Measurements from ENCODE around the gene JAZF1. TPM values are rescaled to one million over a fixed set of nuclear protein-coding genes. Genes with fewer than 3 reads are reported as not detected.

JAZF1 gene
- 2.8 TPM in 2 replicates for total RNA-seq

DNA sequence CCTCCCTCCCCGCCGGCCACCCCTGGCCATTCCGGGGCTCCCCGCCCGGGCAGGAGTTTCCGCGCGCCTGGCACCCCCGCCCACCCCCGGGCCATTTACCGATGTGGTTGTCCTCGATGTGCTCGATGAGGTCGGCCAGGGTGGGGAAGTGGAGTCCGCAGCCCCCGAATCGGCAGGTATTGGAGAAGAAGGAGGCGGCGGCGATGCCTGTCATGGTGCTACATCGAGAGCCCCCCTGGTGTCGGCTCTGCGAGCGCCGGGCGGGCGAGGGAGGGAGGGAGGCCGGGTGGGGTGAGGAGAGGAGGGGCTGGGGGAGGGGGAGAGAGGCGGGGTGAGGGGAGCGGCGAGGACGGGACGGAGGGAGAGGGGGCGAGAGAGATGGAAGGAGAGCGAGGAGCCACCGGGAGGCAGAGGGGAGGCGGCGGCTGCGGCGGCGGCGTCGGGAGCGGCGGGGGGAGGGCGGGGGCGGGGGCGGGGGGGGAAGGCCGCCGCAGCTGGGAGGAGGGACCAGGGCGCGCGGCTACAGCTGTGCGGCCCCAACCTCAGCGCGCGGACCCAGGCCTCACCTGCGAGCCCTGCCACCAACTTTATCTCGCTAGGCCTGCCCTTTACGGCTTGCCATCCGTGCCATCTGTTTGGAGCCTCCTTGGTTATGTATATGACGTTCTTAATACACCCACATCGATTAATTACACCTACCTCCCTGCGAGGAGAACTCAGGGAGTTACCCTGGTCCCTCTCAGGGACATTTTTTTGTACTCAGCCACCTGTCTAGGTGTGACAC, at the start of gene JAZF1:
TSS of gene JAZF1 (minus strand) at position 432 of the 784 bp plus-strand sequence.
- peak in 1 of 2 donors; percentile 51 for DNase-seq (ENCODE audit: low read depth in 2 of 2)

DNA sequence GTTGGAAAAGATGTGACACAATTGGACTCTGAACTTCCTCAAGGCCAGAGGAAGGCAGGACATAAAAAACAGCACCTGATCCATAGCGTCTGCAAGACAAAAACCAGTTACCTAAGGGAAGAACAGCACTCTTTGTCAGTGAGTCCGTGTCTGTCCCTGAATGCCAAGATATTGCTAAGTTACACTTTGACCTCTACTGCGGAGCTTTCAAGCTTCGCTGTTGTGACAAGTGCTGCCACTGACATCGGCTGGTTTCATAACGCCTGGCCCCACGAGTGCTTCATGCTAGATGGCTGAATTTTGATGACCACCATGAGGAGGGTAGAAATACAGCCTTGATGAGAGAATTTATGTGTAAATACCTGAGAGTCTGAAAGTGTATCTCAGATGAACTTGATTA, 49.7 kb upstream of the JAZF1 start:
- DNase-seq (ENCODE audit: low read depth in 2 of 2), result no peak

DNA sequence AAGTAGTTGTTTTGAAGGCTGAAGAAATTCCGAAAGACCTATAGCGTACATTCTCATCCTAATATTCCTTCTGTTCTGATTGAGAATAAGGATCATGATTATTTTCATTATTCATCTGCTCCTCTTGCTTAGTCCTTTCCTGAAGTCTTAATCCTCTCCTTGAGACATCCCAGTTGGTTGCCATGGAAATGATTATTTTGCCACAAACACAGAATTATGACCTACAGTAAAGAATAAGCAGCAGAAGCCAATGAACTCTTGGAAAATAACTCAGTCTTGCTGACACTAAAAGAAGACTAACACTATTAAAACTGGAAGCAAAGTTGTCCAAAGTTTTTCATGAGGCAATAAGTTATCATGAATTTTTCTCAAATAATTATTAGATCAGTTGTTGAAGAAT, 47.8 kb upstream of the JAZF1 start:
- DNase-seq (ENCODE audit: low read depth in 2 of 2), result no peak

DNA sequence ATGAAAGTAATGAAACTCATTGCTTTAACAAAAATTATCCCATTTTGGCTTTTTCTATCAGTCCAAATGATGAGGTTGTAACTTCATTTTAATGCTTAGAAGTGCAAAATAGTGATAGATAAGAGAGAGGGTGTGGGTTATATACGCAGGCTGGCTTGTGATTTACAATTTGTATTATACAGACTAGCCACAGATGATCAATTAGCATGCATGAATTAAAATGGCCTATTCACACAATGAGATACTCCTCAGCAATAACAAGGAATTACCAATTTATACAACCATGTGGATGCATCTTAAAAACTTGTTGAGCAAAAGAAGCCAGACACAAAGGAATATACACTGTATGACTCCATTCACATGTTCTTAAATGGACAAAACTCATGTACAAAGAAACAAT, 45.4 kb upstream of the JAZF1 start:
- no peak for DNase-seq (ENCODE audit: low read depth in 2 of 2)

DNA sequence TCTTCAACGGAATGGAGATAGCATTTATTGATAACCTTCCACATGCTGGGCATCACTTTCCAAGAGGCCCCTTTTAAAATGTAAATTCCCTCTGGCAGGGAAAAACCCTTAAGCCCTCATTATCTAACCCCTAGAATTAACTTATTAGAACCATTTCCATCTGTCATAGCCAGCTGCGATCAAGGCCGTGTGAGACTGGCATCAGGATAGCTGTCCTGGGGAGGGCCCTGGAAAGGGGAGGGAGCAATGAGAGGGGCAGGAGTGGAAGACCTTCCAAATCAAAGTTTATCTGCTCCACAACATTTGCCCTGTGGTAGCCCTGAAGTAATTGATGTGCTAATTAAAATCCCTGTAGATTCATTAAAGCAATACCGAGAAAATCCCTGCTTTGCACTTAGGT, 45.0 kb upstream of the JAZF1 start:
- DNase-seq (ENCODE audit: low read depth in 2 of 2), result no peak

DNA sequence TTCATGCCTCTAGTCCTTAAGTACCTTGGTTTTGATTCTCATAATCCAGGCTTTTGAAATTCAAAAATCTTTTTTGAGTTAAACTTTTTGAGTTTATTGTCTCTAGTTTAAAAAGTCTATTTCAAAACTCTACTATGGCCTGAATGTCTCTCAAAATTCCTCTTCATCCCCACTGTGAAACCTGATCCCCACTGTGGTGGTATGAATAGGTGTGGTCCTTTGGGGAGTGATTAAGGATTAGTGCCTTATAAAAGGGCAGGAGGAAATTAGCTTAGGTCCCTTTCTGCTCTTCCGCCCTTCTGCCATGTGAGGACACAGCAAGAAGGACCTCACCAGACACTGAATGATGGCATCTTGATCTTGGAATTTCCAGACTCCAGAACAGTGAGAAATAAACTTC, 44.1 kb upstream of the JAZF1 start:
- no peak for DNase-seq (ENCODE audit: low read depth in 2 of 2)

DNA sequence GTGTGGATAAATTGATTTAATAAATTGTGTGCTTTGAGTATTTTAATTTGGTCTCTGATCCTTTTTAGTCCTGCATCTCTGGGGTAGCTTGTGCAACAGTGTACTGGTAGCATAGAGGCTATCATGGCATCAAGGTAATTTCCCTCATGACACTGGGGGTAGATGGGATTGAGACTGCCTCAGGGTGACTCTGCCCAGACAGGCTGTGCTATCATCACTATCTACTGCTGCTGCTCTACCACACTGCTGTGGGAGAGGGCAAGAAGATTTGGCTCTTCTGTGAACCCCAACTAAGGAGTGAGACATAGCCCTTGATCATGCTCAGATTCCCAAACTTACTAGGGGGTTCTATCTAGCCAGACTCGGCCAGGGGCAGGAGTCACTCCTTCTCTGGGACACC, 43.6 kb upstream of the JAZF1 start:
- no peak for DNase-seq (ENCODE audit: low read depth in 2 of 2)

DNA sequence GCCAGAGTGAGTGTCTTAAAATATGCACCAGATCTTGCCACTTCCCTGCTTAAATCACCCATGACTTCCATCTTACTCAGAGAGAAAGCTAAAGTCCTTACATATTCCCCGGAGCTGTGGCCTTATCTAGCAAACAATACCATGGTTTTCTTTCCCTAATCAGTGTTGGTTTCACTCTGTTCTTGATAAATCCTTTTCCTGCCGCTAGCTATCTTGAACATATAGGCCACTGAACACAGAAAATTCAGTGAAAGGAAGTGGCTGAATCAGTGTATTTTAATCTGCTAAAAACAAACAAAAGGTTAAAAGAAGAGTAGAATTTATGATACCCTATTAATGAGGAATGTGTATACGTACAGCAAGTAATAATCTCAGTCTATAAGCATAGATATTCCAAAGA, 42.0 kb upstream of the JAZF1 start:
- DNase-seq (ENCODE audit: low read depth in 2 of 2), result no peak

DNA sequence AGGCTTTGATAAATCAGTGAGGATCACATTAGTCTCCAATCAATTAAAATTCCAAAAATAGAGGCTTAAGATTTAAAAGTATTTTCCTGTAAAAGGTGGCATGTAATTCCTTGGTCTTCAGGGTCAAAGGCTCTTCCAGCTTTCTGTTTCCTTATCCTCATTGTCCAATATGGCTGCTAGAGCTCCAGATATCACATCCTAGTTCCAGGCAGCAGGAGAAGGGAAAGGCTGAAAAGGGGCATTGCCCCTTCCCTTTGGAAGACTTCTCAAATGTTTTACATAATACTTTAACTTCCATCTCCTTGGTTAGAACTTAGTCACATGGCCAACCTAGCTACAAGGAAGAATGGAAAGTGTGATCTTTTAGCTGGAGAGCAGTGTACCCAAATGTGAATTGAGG, 39.2 kb upstream of the JAZF1 start:
- DNase-seq (ENCODE audit: low read depth in 2 of 2), result no peak

DNA sequence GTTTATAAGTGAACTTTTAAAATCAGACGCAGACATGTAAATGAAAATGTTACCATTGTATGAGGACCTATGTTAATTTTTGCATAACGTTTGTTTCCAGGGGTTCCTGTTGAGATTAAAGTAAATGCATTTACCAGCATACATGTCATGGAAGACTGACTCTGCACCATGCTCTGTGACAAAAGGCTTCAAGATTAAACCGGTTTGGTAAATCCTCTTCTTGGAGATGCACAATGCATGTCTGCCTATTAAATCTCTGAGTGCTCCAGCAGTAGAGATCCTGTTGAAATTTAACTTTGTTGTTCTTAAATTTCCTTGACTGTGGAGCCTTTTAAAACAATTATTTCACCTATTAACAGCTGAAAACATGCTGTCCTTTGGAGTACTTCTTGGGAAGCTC, 36.5 kb upstream of the JAZF1 start:
- DNase-seq (ENCODE audit: low read depth in 2 of 2), result no peak

DNA sequence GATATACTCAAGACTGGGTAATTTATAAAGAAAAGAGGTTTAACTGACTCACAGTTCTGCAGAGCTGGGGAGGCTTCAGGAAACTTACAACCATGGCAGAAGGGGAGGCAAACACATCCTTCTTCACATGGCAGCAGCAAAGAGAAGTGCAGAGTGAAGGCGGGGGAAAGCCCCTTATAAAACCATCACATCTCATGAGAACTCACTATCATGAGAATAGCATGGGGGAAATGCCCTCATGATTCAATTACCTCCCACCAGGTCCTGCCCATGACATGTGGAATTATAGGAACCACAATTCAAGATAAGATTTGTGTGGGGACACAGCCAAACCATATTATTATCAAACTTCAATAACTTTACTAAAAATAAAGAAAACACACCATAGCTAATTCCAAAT, 30.4 kb upstream of the JAZF1 start:
- no peak for DNase-seq (ENCODE audit: low read depth in 2 of 2)

DNA sequence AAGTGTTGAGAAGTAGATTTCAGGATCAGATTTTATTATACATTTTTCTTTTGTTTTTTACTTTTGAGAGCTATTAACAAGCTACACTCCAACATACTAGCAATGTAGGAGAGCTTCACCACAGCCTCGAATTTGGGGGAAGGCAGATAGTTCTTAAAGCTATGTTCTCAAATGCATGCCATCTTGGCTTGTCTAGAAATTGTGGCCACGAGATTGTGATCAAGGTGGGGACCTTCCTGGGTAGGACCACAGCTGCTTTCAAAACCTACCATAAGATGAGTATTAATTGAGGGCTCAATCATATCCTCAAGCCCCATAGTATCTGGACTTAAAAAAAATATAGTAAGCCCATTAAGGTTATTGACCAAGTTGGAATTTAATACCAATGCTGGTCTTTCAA, 27.9 kb upstream of the JAZF1 start:
- no peak for DNase-seq (ENCODE audit: low read depth in 2 of 2)

DNA sequence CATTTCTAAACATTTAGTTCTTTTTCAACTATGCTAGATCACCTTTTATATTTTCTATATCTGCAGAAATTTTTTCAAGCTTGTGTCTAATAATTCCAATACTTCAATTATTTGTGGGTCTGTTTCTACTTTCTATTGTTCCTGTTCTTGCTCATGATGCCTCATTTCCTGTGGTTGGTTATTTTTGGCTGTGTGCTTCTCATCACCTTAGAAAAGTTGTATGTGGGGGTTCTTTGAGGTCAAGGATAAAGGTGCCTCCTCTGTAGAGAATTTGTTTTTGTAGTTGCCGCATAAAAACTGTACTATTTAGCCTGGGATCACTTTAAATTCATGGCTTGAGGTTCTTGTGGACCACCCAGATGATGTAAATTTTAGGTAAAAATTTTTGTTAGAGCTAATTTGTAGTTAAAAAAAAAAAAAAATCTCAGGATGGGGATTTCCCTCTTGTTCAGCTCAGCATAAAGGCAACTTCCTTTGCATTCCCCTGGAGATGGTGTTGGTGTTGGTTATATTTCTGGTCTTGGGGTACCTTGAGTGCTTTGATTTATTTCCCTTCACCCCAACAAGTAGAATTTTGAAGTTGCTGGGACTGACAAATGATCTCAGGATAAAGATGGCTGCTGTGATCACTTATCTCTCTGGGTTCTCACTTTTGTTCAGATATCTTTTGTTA, 27.0 kb upstream of the JAZF1 start:
- peak; percentile 25 to 77 for DNase-seq (ENCODE audit: low read depth in 2 of 2)

DNA sequence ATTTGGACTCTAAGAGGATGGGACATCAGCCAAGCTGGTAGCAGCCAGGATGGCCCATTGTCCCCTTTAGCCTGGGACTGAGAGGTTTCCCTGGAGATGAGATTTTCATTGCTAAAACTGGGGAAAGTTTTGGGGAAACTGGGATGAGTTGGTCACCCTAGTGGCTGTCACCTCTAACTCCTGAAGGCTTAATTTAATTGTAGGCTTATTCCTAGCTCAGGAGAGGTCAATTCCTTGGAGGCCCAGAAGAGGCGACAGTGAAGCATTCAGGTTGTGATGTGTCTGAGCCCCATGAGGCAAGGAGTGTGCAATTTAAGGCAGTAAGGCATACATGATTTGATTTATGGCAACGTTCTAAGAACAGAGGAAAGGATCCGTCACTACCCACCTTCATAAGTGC, 24.9 kb upstream of the JAZF1 start:
- DNase-seq (ENCODE audit: low read depth in 2 of 2), result no peak

DNA sequence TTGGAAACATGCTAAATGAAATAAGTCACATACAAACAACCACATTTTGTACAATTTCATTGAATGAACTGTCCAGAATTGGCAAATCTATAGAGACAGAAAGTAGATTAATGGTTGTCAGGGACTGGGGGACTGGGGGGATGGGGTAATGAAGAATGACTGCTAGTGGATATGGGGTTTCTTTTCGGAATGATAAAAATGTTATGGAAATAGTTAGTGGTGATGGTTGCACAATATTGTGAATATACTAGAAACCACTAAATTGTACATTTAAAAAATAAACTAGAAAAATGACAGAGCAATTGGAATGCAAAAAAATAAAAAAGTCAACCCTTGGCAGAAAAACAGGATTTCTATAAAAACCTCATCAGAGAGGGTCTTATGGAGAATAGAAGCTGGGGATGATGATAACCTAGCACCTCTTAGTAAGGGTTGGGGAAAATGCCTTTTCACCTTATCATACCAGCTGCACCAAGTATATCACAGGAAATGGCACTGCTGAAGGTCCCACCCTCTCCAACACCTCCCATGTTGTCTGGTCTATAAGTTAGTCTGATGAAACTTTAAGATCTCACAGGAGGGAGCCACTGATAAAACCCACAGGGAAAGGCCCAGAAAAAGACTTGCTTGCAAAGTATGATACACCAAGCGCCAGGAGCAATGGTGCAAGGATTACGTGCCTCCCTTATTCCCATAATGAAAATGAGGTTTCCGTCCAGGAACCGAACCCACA, 23.1 kb upstream of the JAZF1 start:
- DNase-seq (ENCODE audit: low read depth in 2 of 2), result no peak

DNA sequence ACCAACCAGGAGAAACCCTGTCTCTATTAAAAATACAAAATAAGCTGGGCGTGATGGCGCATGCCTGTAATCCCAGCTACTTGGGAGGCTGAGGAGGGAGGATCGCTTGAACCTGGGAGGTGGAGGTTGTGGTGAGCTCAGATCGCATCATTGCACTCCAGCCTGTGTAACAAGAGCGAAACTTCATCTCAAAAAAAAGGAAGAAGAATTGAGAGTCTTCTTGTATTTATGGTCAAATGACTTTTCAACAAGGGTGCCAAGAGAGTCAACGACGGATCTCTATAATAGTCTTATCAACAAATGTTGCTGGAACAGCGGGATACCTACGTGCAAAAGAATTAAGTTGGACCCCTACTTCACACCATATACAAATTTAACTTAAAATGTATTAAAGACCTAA, 21.6 kb upstream of the JAZF1 start:
- DNase-seq (ENCODE audit: low read depth in 2 of 2), result no peak

DNA sequence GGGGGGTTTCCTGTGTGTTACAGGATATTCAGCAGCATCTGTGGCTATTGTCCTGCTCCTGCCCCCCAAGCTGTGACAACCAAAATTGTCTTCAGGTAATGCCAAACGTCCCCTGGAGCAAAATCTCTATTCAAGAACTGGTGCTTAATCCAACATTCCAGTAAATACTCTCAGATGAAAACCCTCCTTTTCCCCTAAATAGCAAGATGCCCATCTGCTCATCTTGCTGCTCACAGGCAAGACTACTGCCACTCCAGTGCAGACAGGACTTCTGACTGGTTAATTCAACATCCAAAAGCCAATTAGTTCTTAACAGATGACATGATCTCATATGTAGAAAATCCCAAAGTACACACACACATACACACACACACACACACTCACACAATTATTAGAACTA, 20.5 kb upstream of the JAZF1 start:
- no peak for DNase-seq (ENCODE audit: low read depth in 2 of 2)

DNA sequence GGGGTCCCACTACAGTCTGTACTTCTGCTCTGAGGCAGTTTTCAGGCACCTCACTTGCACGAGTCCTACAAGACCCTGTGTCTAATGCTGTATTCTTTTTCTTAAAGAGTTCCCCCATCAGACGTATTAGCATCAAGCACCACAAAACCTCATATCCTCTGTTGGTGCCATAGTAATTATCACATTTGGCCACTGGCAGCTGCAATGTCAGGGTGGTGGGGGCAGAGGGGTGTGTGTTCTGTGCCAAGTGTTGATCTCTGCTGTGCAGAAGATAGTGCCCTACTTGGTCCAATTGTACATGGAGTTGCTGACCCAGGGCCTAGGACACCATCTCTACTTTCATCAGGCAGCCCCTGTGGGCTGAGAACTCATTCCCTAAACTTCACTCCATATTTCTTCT, 20.0 kb upstream of the JAZF1 start:
- DNase-seq (ENCODE audit: low read depth in 2 of 2), result no peak

DNA sequence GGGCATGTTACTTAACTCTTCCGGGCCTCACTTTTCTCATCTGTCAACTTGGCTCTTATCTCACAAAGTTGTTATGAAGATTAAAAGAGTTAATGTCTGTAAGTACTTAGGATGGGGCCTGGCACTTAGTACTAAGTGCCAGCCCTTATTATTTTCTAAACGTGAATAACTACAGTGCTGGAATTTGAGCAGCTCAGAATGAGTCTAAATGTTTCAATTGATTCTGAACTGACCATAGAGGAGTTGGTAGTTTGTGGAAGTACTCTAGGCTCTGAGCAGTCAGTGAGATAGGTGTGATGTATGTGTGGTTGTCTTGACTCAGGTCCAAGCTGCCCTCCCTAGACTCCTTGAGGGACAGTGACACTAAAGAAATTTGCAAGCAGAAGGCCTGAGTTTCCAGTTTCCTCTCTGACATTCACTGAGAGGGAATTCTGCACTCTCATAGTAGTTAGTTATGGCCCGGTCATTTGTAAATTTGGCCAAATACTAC, 18.5 kb upstream of the JAZF1 start:
- no peak for DNase-seq (ENCODE audit: low read depth in 2 of 2)

DNA sequence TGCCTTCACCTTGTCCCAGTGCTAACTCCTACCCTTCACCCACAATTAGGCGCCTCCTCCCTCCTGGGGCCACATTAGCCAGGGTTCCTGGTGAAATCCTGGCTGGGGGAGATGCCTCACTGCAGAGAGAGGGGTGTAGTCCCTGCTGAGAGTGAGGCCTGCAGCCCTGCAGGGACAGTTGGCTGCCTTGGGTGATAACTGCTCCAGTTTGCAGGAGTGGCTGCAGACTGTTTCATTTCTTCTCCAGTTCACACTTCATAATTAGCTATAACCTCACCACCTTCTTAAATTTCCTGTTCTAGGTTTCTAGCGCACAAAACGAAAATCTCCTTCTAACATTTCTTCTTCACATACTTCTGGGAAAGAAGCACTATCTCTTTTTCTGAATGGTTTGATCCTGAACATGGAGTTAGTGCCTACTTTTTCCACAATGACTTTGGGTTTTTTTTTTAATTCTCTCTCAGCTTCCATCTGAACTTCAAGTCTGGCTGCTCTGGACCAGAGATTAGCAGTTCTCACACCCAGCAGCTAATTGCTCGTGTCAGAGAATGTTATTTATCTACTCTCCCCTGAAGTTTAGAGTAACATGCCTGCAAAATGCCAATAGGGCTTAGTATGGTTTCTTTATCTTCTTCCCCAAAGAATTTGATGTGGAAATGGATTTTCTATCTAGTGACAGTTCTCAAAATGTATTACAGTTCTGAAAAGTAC, 15.5 kb upstream of the JAZF1 start:
- DNase-seq (ENCODE audit: low read depth in 2 of 2), result no peak

DNA sequence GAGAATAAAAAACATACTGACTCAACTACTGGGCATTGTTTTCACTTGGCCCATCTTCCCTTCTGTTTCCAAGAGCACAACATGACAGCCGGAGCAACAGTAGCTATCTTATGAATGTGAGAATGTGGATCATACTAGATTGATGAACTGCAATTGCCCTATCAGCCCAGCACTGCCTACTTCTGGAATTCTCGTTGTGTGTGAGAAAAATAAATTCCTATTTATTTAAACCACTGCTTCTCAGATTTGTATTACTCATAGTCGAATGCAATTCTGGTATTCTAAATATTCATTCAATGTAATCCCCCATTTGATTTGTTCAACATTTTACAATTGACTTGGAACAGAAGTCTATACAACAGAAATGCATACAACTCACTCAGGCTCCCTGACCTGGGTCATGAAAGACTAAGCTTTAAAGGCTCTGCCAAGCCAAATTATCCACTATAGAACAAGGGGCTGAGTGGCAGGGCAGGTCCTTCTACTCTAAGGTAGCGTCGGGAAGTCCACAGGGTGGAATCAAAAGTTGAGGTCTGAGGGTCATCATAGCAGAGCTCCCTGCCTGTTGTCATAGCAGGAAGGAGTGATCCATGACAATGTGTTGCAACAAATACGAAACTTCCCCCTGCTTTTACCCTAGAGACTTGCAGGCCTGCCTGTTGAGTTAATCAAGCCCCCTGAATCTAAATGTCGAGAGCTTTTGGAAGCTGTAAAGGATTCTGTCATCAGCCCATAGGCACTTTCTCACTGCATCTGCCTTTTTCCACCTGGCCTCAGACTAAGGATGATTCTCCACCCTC, 12.4 kb upstream of the JAZF1 start:
- DNase-seq (ENCODE audit: low read depth in 2 of 2), result no peak
